ENCODE data around the gene ZNF462. TPM values are rescaled to one million over a fixed set of nuclear protein-coding genes. Genes with fewer than 3 reads are reported as not detected.

Gene ZNF462
- total and polyA plus RNA-seq, 2 donors (not counting 1 experiment from before 2014, with no cell fraction given): 6.0 to 27.4 TPM

GRCh38 chr9:106941916-106942315 lies 79.0 kb downstream of the ZNF462 start:
- Histone ChIP-seq H3K36me3 (ENCODE audit: control insufficient read depth, insufficient read depth, low read length) (peaks cover 5% of the 10 kb centered on the region), H3K4me3 (replicated peaks in 1 of 4; ENCODE audit: control extremely low read depth in 1 of 4, insufficient read depth in 1 of 4, low read depth in 3 of 4, low read length in 4 of 4) (no peak overlapping the region), H3K9me3 (ENCODE audit: control insufficient read depth, insufficient read depth, low read depth, low read length) (no peaks in the 10 kb centered on the region), H3K9ac (ENCODE audit: insufficient read depth, low read length) (no peak overlapping the region), H2AFZ (ENCODE audit: low read length) (no peak overlapping the region), H3K4me1 (ENCODE audit: control insufficient read depth, extremely low read depth, insufficient read depth, low read length) (peaks cover 2% of the 10 kb centered on the region), H3K27me3 (ENCODE audit: control insufficient read depth, insufficient read depth, low read length) (no peaks in the 10 kb centered on the region), H3K4me2 (ENCODE audit: extremely low read depth, insufficient read depth, low read length) (no peak overlapping the region), H3K27ac (ENCODE audit: insufficient read depth, low read length) (no peak overlapping the region), H4K20me1 (ENCODE audit: control insufficient read depth, extremely low read depth, insufficient read depth, low read length) (no peaks in the 10 kb centered on the region), H3K79me2 (ENCODE audit: control insufficient read depth, insufficient read depth, low read length) (no peaks in the 10 kb centered on the region)
- TF ChIP-seq EZH2 (IDR thresholded peaks at IDR 0.05; ENCODE audit: low read length, missing control alignments) (no peak), CTCF (conservative IDR thresholded peaks at IDR 0.05 in 1 of 2, IDR thresholded peaks at IDR 0.05 in 1 of 2; ENCODE audit: low read depth in 1 of 2, low read length in 2 of 2) (no peak)
- peak in 1 of 2 donors; percentile 30 for DNase-seq (ENCODE audit: low read depth in 2 of 2)

- no peaks in the 10 kb centered on the region for H3K79me2 ChIP-seq (ENCODE audit: control insufficient read depth, insufficient read depth, low read length)
- no peak overlapping the region for H3K9ac ChIP-seq (ENCODE audit: insufficient read depth, low read length)
- no peaks in the 10 kb centered on the region for H4K20me1 ChIP-seq (ENCODE audit: control insufficient read depth, extremely low read depth, insufficient read depth, low read length)
- peak; percentile 89 to 92 for DNase-seq (ENCODE audit: low read depth in 2 of 2)
- H3K4me3 ChIP-seq (replicated peaks in 1 of 4; ENCODE audit: control extremely low read depth in 1 of 4, insufficient read depth in 1 of 4, low read depth in 3 of 4, low read length in 4 of 4): no peak overlapping the region
- H3K36me3 ChIP-seq (ENCODE audit: control insufficient read depth, insufficient read depth, low read length): no peaks in the 10 kb centered on the region
- H3K27ac ChIP-seq (ENCODE audit: insufficient read depth, low read length): peak overlapping the region; percentile 62
- H3K9me3 ChIP-seq (ENCODE audit: control insufficient read depth, insufficient read depth, low read depth, low read length): no peaks in the 10 kb centered on the region
- TF ChIP-seq CTCF (conservative IDR thresholded peaks at IDR 0.05 in 1 of 2, IDR thresholded peaks at IDR 0.05 in 1 of 2; ENCODE audit: low read depth in 1 of 2, low read length in 2 of 2) (no peak), EZH2 (IDR thresholded peaks at IDR 0.05; ENCODE audit: low read length, missing control alignments) (no peak)
- no peak overlapping the region for H3K4me2 ChIP-seq (ENCODE audit: extremely low read depth, insufficient read depth, low read length)
- H2AFZ ChIP-seq (ENCODE audit: low read length): no peak overlapping the region
- peaks cover 2% of the 10 kb centered on the region for H3K4me1 ChIP-seq (ENCODE audit: control insufficient read depth, extremely low read depth, insufficient read depth, low read length)
- no peaks in the 10 kb centered on the region for H3K27me3 ChIP-seq (ENCODE audit: control insufficient read depth, insufficient read depth, low read length)
Measured at GRCh38 chr9:106945727-106946660, 83.0 kb downstream of the ZNF462 start.

GRCh38 chr9:106947106-106947900 lies 84.3 kb downstream of the ZNF462 start:
- Histone ChIP-seq H3K4me1 (ENCODE audit: control insufficient read depth, extremely low read depth, insufficient read depth, low read length) (peaks cover 2% of the 10 kb centered on the region), H3K36me3 (ENCODE audit: control insufficient read depth, insufficient read depth, low read length) (no peaks in the 10 kb centered on the region), H3K4me3 (replicated peaks in 1 of 4; ENCODE audit: control extremely low read depth in 1 of 4, insufficient read depth in 1 of 4, low read depth in 3 of 4, low read length in 4 of 4) (no peak overlapping the region), H2AFZ (ENCODE audit: low read length) (no peak overlapping the region), H4K20me1 (ENCODE audit: control insufficient read depth, extremely low read depth, insufficient read depth, low read length) (no peaks in the 10 kb centered on the region), H3K27ac (ENCODE audit: insufficient read depth, low read length) (no peak overlapping the region), H3K9ac (ENCODE audit: insufficient read depth, low read length) (no peak overlapping the region), H3K4me2 (ENCODE audit: extremely low read depth, insufficient read depth, low read length) (no peak overlapping the region), H3K9me3 (ENCODE audit: control insufficient read depth, insufficient read depth, low read depth, low read length) (no peaks in the 10 kb centered on the region), H3K27me3 (ENCODE audit: control insufficient read depth, insufficient read depth, low read length) (no peaks in the 10 kb centered on the region), H3K79me2 (ENCODE audit: control insufficient read depth, insufficient read depth, low read length) (no peaks in the 10 kb centered on the region)
- DNase-seq (ENCODE audit: low read depth in 2 of 2): peak in 1 of 2 donors; percentile 40
- TF ChIP-seq EZH2 (IDR thresholded peaks at IDR 0.05; ENCODE audit: low read length, missing control alignments): no peak
- TF ChIP-seq CTCF (conservative IDR thresholded peaks at IDR 0.05 in 1 of 2, IDR thresholded peaks at IDR 0.05 in 1 of 2; ENCODE audit: low read depth in 1 of 2, low read length in 2 of 2): no peak

Data from fibroblast of lung (primary cell).